ENCODE data around the gene NLGN3.
"Not testable (repeated sequence)": the region's sequence is repeated elsewhere in the genome, so short reads cannot be mapped to it uniquely, and the experiment has no call there.

NLGN3 gene

GRCh38 chrX:71173440-71173839, 28.8 kb downstream of the NLGN3 start:
- DNase-seq = no peak

- DNase-seq = no peak
Measured at GRCh38 chrX:71174795-71175194, 30.2 kb downstream of the NLGN3 start.

GRCh38 chrX:71175531-71175930, 30.9 kb downstream of the NLGN3 start:
- no peak for DNase-seq

GRCh38 chrX:71177327-71177726, 32.7 kb downstream of the NLGN3 start:
- DNase-seq = no peak

GRCh38 chrX:71178908-71179307, 34.3 kb downstream of the NLGN3 start:
- peak; percentile 82 for DNase-seq

GRCh38 chrX:71180579-71181265, 36.1 kb downstream of the NLGN3 start:
- not testable (repeated sequence) for DNase-seq

GRCh38 chrX:71181558-71181909, 36.9 kb downstream of the NLGN3 start:
- peak; percentile 78 for DNase-seq

- peak; percentile 97 for DNase-seq
Measured at GRCh38 chrX:71181910-71182799, 37.5 kb downstream of the NLGN3 start.

- no peak for DNase-seq
Measured at GRCh38 chrX:71182871-71183270, 38.2 kb downstream of the NLGN3 start.

GRCh38 chrX:71183341-71183740, 38.7 kb downstream of the NLGN3 start:
- DNase-seq = no peak

- DNase-seq = no peak
Measured at GRCh38 chrX:71184092-71184491, 39.5 kb downstream of the NLGN3 start.

GRCh38 chrX:71184803-71185495, 40.3 kb downstream of the NLGN3 start:
- no peak for DNase-seq

- DNase-seq = no peak
Measured at GRCh38 chrX:71191248-71191647, 46.6 kb downstream of the NLGN3 start.

- DNase-seq = peak; percentile 43
Measured at GRCh38 chrX:71195964-71196649, 51.5 kb downstream of the NLGN3 start.

- peak; percentile 76 for DNase-seq
Measured at GRCh38 chrX:71198066-71198465, 53.4 kb downstream of the NLGN3 start.

GRCh38 chrX:71199252-71200008, 54.8 kb downstream of the NLGN3 start:
- no peak for DNase-seq

GRCh38 chrX:71210816-71211215, 66.2 kb downstream of the NLGN3 start:
- DNase-seq = no peak

GRCh38 chrX:71212536-71212935, 67.9 kb downstream of the NLGN3 start:
- DNase-seq = no peak

- DNase-seq = no peak
Measured at GRCh38 chrX:71214152-71214551, 69.5 kb downstream of the NLGN3 start.

- DNase-seq = no peak
Measured at GRCh38 chrX:71214604-71215337, 70.1 kb downstream of the NLGN3 start.

GRCh38 chrX:71215338-71215912, 70.8 kb downstream of the NLGN3 start:
- no peak for DNase-seq

Data from hematopoietic multipotent progenitor cell treated with erythropoietin and hydrocortisone succinate and interleukin-3 and kit ligand, for 4 days (in vitro differentiated cells).